GM23338 (cell line): Measurements from ENCODE around the gene PPBP.
A peak's percentile ranks its signal among the peaks of the same experiment; 100 is the strongest.

Source experiments
- CTCF ChIP-seq, 2 experiments: fragments of 200-600 bp in 1 of 2; sonication (generic) in 1 of 2; conservative IDR thresholded peaks; 2 replicates each; pipeline versions ENCODE4 v1.5.1 to v1.6.1; 2016 to 2017; ENCODE audit warnings: antibody characterized with exemption in 2 of 2, low read depth in 2 of 2, mild to moderate bottlenecking in 2 of 2, moderate library complexity in 1 of 2
- EZH2 ChIP-seq: fragments of 200-600 bp; sonication (generic); IDR thresholded peaks from one replicate; pipeline ENCODE4 v1.8.0; 2017; ENCODE audit warnings: antibody characterized with exemption, mild to moderate bottlenecking, low read depth; ENCODE audit not compliant: unreplicated experiment
- JUNB ChIP-seq: IDR thresholded peaks from one replicate; pipeline ENCODE4 v1.6.1; 2016; ENCODE audit warnings: antibody characterized with exemption; ENCODE audit not compliant: unreplicated experiment
- NANOG ChIP-seq: IDR thresholded peaks from 2 replicates; pipeline ENCODE4 v1.6.1; 2016; ENCODE audit warnings: antibody characterized with exemption, borderline replicate concordance
- POLR2AphosphoS5 ChIP-seq: IDR thresholded peaks from 2 replicates; pipeline ENCODE4 v1.6.1; 2016; ENCODE audit warnings: antibody characterized with exemption, low read depth
- REST ChIP-seq: IDR thresholded peaks from one replicate; pipeline ENCODE4 v1.6.1; 2018; ENCODE audit warnings: antibody characterized with exemption; ENCODE audit not compliant: unreplicated experiment
- STAT1 ChIP-seq: IDR thresholded peaks from one replicate; pipeline ENCODE4 v1.6.1; 2016; ENCODE audit warnings: antibody characterized with exemption; ENCODE audit not compliant: unreplicated experiment

GRCh38 chr4:74018771-74019170 is 30.8 kb upstream of the PPBP start:
- TF ChIP-seq EZH2 (no peak), CTCF (conservative IDR thresholded peaks at IDR 0.05; ENCODE audit: low read depth in 2 of 2) (peak in 1 of 2 experiments; percentile 21; a peak in 1 of 4 replicates), POLR2AphosphoS5 (no peak), JUNB (no peak), NANOG (no peak), STAT1 (no peak), REST (no peak)
